Measurements from ENCODE around the gene NOLC1. TPM values are rescaled to one million over a fixed set of nuclear protein-coding genes. Genes with fewer than 3 reads are reported as not detected.

NOLC1 gene
- total and polyA plus RNA-seq, 3 donors from 2014 or later, result 46.6 to 63.8 (median 53.7) TPM

- TF ChIP-seq POLR2A (IDR thresholded peaks at IDR 0.05) (no peak), CTCF (IDR thresholded peaks at IDR 0.05) (no peak)
- no peak for DNase-seq
- Histone ChIP-seq H3K9me3 (no peaks in the 10 kb centered on the region), H3K27me3 (no peaks in the 10 kb centered on the region), H3K27ac (no peak overlapping the region), H3K36me3 (ENCODE audit: low read depth, missing control alignments) (no peaks in the 10 kb centered on the region), H3K4me1 (no peaks in the 10 kb centered on the region), H3K4me3 (no peak overlapping the region)
- intact Hi-C loops (cut with DNase I; ENCODE audit: low total_unique reads), result no loop called here
- 78 to 92% methylated on average over 2 of the region's 2 CpGs for WGBS, 2 donors
Observed at GRCh38 chr10:102196893-102197292, 44.7 kb downstream of the NOLC1 start.

- no peaks in the 10 kb centered on the region for H3K9me3 ChIP-seq
- H3K36me3 ChIP-seq (ENCODE audit: low read depth, missing control alignments), result no peaks in the 10 kb centered on the region
- H3K27ac ChIP-seq, result no peak overlapping the region
- no peak overlapping the region for H3K4me3 ChIP-seq
- H3K4me1 ChIP-seq, result peaks cover 6% of the 10 kb centered on the region
- intact Hi-C loops (cut with DNase I; ENCODE audit: low total_unique reads), result no loop called here
- no peak for DNase-seq
- no peaks in the 10 kb centered on the region for H3K27me3 ChIP-seq
- TF ChIP-seq POLR2A (IDR thresholded peaks at IDR 0.05) (no peak), CTCF (IDR thresholded peaks at IDR 0.05) (no peak)
- WGBS, 2 donors, result 70 to 88% methylated on average over 2 of the region's 2 CpGs
Observed at GRCh38 chr10:102198027-102198426, 45.8 kb downstream of the NOLC1 start.

GRCh38 chr10:102200751-102201640, 48.8 kb downstream of the NOLC1 start:
- intact Hi-C loops (cut with DNase I; ENCODE audit: low total_unique reads), result no loop called here
- TF ChIP-seq CTCF (IDR thresholded peaks at IDR 0.05), result no peak
- no peak for TF ChIP-seq POLR2A (IDR thresholded peaks at IDR 0.05)

GRCh38 chr10:102202386-102202785, 50.2 kb downstream of the NOLC1 start:
- H3K9me3 ChIP-seq, result no peaks in the 10 kb centered on the region
- H3K27ac ChIP-seq, result peak overlapping the region; percentile 41 to 48
- no peaks in the 10 kb centered on the region for H3K27me3 ChIP-seq
- WGBS, 2 donors, result 45 to 73% methylated on average over 1 of the region's 1 CpG
- no peaks in the 10 kb centered on the region for H3K36me3 ChIP-seq (ENCODE audit: low read depth, missing control alignments)
- intact Hi-C loops (cut with DNase I; ENCODE audit: low total_unique reads), result no loop called here
- no peak overlapping the region for H3K4me3 ChIP-seq
- DNase-seq, result no peak
- peaks cover 6% of the 10 kb centered on the region for H3K4me1 ChIP-seq
- TF ChIP-seq POLR2A (IDR thresholded peaks at IDR 0.05), result no peak
- no peak for TF ChIP-seq CTCF (IDR thresholded peaks at IDR 0.05)

More at GRCh38 chr10:102200751-102201640, 48.8 kb downstream of the NOLC1 start:
- WGBS, 2 donors, result 73 to 94% methylated on average over 6 to 34 of the region's 34 CpGs
- Histone ChIP-seq H3K9me3 (no peaks in the 10 kb centered on the region), H3K36me3 (ENCODE audit: low read depth, missing control alignments) (no peaks in the 10 kb centered on the region), H3K27ac (no peak overlapping the region), H3K4me3 (no peak overlapping the region), H3K4me1 (peaks cover 6% of the 10 kb centered on the region), H3K27me3 (no peaks in the 10 kb centered on the region)
- DNase-seq, result no peak
